ENCODE data around the gene SLC10A1.

GRCh38 chr14:69769623-69770022, 27.4 kb downstream of the SLC10A1 start:
- TF ChIP-seq CTCF (conservative IDR thresholded peaks at IDR 0.05; ENCODE audit: low read depth, low read length) (no peak), EZH2 (IDR thresholded peaks at IDR 0.05; ENCODE audit: low read length, unreplicated experiment) (no peak)
